SU-DHL-6 (cell line): ENCODE measurements around the gene PAX1.

ENCODE experiments used
- H2AFZ ChIP-seq: fragments of 200-600 bp; sonication (generic); 2 replicates; pipeline ENCODE4 v1.6.1; 2014; ENCODE audit warnings: low read depth, mild to moderate bottlenecking, moderate library complexity, mixed read lengths, antibody characterized with exemption, low read length; ENCODE audit not compliant: severe bottlenecking
- H3F3A ChIP-seq: fragments of 200-600 bp; shearing (Covaris generic); 2 replicates; pipeline ENCODE4 v1.6.0; 2016; ENCODE audit warnings: antibody characterized with exemption, mild to moderate bottlenecking; ENCODE audit not compliant: insufficient read depth
- H3K27ac ChIP-seq: fragments of 200-600 bp; sonication (generic); 2 replicates; pipeline ENCODE4 v1.5.1; 2016; ENCODE audit warnings: low read depth, mild to moderate bottlenecking, low read length, moderate library complexity, mixed read lengths
- H3K27me3 ChIP-seq: fragments of 200-600 bp; sonication (generic), shearing (Covaris generic); 2 replicates; pipeline ENCODE4 v1.6.0; 2014; ENCODE audit warnings: mild to moderate bottlenecking, low read length
- H3K36me3 ChIP-seq: fragments of 200-600 bp; sonication (generic); 2 replicates; pipeline ENCODE4 v1.6.1; 2014; ENCODE audit warnings: mild to moderate bottlenecking, low read length, mixed read lengths
- H3K4me2 ChIP-seq: fragments of 300-600, 200-600 bp; shearing (Covaris generic), sonication (generic); 2 replicates; pipeline ENCODE4 v1.6.0; 2014; ENCODE audit warnings: low read length, low read depth, mild to moderate bottlenecking; ENCODE audit not compliant: poor library complexity, severe bottlenecking
- H3K4me3 ChIP-seq: fragments of 200-600 bp; sonication (generic); 2 replicates; pipeline ENCODE4 v1.5.1; 2014; ENCODE audit warnings: antibody characterized with exemption, low read length, mild to moderate bottlenecking, mixed read lengths; ENCODE audit not compliant: insufficient read depth, poor library complexity, severe bottlenecking
- H3K79me2 ChIP-seq: fragments of 200-600 bp; sonication (generic); 2 replicates; pipeline ENCODE4 v1.6.1; 2014; ENCODE audit warnings: mild to moderate bottlenecking, low read length, moderate library complexity; ENCODE audit not compliant: insufficient read depth
- H3K9ac ChIP-seq: fragments of 200-600 bp; sonication (generic); 2 replicates; pipeline ENCODE4 v1.7.0; 2014; ENCODE audit warnings: mild to moderate bottlenecking, low read length
- H3K9me2 ChIP-seq: fragments of 200-600 bp; sonication (generic); replicated peaks from 2 replicates; pipeline ENCODE4 v1.6.1; 2014; ENCODE audit warnings: low read length; ENCODE audit not compliant: insufficient read depth
- H3K9me3 ChIP-seq: fragments of 200-600 bp; sonication (generic); 2 replicates; pipeline ENCODE4 v1.6.1; 2014; ENCODE audit warnings: low read length, mixed read lengths; ENCODE audit not compliant: insufficient read depth
- H4K20me1 ChIP-seq: fragments of 200-600 bp; sonication (generic); 2 replicates; pipeline ENCODE4 v1.6.1; 2014; ENCODE audit warnings: low read depth, mild to moderate bottlenecking, antibody characterized with exemption, low read length, moderate library complexity, mixed read lengths
- EZH2phosphoT487 ChIP-seq: fragments of 200-600 bp; sonication (generic), shearing (Covaris generic); conservative IDR thresholded peaks from 2 replicates; pipeline ENCODE4 v1.6.1; 2018; ENCODE audit warnings: mild to moderate bottlenecking, antibody characterized with exemption, low read length, moderate library complexity, mixed read lengths
- TF ChIP-seq, protein P1 (sequence below): fragments of 200-600 bp; sonication (generic); IDR thresholded peaks from one replicate; pipeline ENCODE4 v1.5.1; 2017; ENCODE audit warnings: antibody characterized with exemption, mild to moderate bottlenecking, low read length, moderate library complexity; ENCODE audit not compliant: insufficient read depth, poor library complexity, severe bottlenecking

PAX1 gene

DNA sequence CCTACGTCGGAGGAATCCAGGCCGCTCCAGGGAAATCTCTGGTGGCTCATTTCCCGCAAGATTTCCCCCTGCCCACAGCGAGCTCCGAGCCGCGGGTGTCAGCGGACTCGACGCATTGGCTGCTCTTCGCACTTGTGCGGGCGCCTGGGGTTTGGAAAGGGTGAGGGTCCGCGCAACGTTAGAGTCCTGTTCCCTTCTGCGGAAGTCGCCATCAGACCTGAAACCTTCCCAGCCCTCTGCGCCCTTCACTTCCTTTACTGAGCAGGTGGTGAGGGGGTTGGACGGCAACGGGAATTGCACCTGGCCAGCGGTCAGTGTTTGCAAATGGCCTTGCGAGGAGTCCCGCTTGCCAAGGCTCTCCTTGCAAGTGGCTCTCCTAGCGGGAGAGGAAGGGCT, 8.4 kb downstream of the PAX1 start:
- Histone ChIP-seq H3F3A (no peaks in the 10 kb centered on the region), H3K27me3 (no peaks in the 10 kb centered on the region), H3K9me3 (no peaks in the 10 kb centered on the region), H2AFZ (no peak overlapping the region), H3K79me2 (no peaks in the 10 kb centered on the region), H3K9me2 (no peaks in the 10 kb centered on the region), H3K27ac (no peak overlapping the region), H3K4me3 (no peak overlapping the region), H3K4me2 (no peak overlapping the region), H3K9ac (no peak overlapping the region), H4K20me1 (no peaks in the 10 kb centered on the region), H3K36me3 (no peaks in the 10 kb centered on the region)
- TF ChIP-seq, protein P1, sequence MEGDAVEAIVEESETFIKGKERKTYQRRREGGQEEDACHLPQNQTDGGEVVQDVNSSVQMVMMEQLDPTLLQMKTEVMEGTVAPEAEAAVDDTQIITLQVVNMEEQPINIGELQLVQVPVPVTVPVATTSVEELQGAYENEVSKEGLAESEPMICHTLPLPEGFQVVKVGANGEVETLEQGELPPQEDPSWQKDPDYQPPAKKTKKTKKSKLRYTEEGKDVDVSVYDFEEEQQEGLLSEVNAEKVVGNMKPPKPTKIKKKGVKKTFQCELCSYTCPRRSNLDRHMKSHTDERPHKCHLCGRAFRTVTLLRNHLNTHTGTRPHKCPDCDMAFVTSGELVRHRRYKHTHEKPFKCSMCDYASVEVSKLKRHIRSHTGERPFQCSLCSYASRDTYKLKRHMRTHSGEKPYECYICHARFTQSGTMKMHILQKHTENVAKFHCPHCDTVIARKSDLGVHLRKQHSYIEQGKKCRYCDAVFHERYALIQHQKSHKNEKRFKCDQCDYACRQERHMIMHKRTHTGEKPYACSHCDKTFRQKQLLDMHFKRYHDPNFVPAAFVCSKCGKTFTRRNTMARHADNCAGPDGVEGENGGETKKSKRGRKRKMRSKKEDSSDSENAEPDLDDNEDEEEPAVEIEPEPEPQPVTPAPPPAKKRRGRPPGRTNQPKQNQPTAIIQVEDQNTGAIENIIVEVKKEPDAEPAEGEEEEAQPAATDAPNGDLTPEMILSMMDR, result no peak
- TF ChIP-seq EZH2phosphoT487, result no peak

DNA sequence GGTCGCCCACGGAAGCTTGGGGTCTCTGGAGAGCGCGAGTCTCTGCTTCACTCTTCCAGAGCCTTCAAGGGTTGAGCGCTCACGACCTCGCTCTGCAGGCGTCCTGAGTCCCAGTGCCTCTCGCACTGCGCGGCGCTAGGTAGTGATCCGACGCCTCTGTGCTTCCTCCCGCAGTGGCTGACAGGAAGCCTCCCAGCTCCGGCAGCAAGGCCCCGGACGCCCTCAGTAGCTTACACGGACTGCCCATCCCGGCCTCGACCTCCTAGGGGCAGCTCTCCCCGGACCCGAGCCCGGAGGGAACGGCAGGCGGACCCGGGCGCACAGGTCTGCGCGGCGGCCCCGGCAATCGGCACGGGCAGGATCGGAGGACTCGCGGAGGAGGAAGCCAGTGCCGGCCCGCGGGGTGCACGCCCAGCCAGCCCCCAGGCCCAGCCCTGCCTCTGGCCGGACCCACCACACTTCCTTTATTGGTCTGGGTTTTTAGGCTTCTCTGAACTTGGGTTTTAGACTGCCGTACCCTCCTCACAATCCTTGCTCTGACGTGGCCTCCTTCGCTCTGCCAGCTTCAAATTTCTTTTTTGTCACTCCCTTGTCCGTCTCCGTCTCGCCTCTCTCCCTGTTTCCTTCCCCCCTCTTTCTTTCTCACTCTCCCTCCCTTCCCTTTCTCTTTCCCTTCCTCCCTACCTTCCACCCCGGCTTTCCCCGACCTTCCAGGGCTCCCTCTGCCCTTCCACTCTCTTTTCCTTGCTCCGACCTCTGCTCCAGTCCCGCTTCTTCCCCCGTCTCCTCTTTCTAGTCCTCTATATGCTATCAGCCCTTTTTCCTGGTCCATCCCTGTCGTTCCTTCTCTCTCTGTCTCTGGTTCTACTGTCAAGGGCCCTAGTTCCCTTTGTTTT, 9.1 kb downstream of the PAX1 start:
- Histone ChIP-seq H4K20me1 (no peaks in the 10 kb centered on the region), H3K79me2 (no peaks in the 10 kb centered on the region), H3K27me3 (no peaks in the 10 kb centered on the region), H3F3A (no peaks in the 10 kb centered on the region), H3K4me2 (no peak overlapping the region), H3K4me3 (no peak overlapping the region), H3K36me3 (no peaks in the 10 kb centered on the region), H3K9me2 (no peaks in the 10 kb centered on the region), H3K9ac (no peak overlapping the region), H3K9me3 (no peaks in the 10 kb centered on the region), H3K27ac (no peak overlapping the region), H2AFZ (no peak overlapping the region)
- no peak for TF ChIP-seq EZH2phosphoT487
- TF ChIP-seq, protein P1, result no peak

- no peak overlapping the region for H2AFZ ChIP-seq
- no peaks in the 10 kb centered on the region for H3K9me3 ChIP-seq
- no peaks in the 10 kb centered on the region for H3K9me2 ChIP-seq
- no peak overlapping the region for H3K4me2 ChIP-seq
- no peaks in the 10 kb centered on the region for H3K79me2 ChIP-seq
- H3K36me3 ChIP-seq, result no peaks in the 10 kb centered on the region
- H3K27me3 ChIP-seq, result no peaks in the 10 kb centered on the region
- H3K4me3 ChIP-seq, result no peak overlapping the region
- no peaks in the 10 kb centered on the region for H3F3A ChIP-seq
- H4K20me1 ChIP-seq, result no peaks in the 10 kb centered on the region
- no peak overlapping the region for H3K27ac ChIP-seq
- H3K9ac ChIP-seq, result no peak overlapping the region
- TF ChIP-seq, protein P1, result no peak
- TF ChIP-seq EZH2phosphoT487, result no peak
Observed at GRCh38 chr20:21715193-21715881, 9.9 kb downstream of the PAX1 start.
